Kidney glomerular epithelial cell (primary cell): ENCODE results near the gene SIAH3.
"Not testable (repeated sequence)": the region's sequence is repeated elsewhere in the genome, so short reads cannot be mapped to it uniquely, and the experiment has no call there.

Experiments
- DNase-seq: peaks from one replicate; lab custom pipeline; 2025; lab: John Stamatoyannopoulos, UW

Gene SIAH3

DNA sequence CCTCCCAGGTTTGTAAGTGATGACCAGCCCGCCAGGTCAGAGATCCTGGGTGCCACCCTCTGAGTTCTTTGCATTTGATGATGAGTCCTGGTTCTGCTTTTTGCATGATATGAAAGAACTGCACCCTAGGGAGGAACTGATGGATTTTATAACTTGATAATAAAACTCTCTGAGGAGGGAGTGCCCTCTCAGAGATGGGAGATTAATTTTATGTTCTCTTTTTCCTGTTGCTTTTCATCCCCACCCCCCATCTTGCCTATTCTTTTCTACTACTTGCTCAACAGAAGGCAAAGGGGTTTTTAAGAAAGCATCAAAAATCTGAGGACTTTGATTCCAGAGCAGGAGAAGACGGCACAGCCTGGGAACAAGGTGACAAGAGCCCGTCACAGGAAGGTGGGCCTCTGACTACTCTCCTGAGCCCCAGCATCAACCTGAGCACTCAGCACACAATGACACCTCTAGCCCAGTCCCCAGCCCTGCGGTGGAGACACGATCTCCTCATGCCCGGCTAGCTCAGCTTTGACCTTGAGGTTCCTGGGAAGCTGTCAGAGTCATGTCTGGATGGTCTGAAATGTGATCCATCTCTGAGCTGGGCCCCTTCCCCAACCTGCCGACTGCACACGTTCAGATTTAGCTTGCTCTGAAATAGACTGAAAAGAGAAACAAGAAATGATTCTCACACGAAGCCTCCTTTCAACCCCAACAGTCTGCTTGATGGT lies 69.1 kb downstream of the SIAH3 start:
- no peak for DNase-seq

GRCh38 chr13:45781553-45782326 lies 69.8 kb downstream of the SIAH3 start:
- peak; percentile 76 for DNase-seq

- DNase-seq: no peak
Measured at GRCh38 chr13:45779901-45780300, 71.7 kb downstream of the SIAH3 start.

DNA sequence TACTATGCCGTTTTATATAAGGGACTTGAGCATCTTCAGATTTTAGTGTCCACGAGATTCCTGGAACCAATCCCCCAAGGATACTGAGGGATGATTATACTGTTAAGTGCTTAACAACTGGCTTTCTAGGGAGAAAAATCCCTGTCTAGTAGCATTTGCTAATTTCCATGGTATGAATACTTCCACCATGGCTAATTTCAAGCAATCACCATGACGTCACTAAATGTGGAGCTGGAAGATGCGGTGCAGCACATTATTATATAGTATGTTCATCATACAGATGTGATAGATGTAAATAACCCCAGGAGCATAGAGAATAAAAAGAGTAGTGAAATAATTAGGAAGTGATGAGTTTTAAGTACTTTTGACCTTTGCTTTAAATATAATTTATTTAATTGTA lies 72.7 kb downstream of the SIAH3 start:
- DNase-seq: no peak

DNA sequence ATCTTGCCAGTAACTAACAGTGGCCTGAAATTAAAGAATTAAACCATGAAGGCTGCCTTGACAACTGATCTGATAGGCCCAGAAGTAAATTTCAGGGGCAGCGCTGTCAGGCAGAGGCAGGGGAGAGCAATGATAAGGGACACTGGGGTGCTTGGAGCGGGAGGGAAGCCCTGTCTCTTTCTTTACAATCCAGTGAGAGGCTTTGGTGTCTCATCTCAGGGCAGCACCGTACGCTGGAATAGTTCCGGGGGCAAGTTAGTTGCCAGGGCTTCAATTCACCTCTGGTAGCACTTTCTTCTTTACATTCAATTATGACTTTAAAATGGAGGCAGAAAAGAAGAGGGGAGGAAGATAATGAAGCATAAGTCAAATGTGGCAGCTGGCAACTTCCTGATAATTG lies 74.8 kb downstream of the SIAH3 start:
- no peak for DNase-seq

- no peak for DNase-seq
Measured at GRCh38 chr13:45775401-45775963, 76.1 kb downstream of the SIAH3 start.

- DNase-seq: no peak
Measured at GRCh38 chr13:45773944-45774343, 77.6 kb downstream of the SIAH3 start.

DNA sequence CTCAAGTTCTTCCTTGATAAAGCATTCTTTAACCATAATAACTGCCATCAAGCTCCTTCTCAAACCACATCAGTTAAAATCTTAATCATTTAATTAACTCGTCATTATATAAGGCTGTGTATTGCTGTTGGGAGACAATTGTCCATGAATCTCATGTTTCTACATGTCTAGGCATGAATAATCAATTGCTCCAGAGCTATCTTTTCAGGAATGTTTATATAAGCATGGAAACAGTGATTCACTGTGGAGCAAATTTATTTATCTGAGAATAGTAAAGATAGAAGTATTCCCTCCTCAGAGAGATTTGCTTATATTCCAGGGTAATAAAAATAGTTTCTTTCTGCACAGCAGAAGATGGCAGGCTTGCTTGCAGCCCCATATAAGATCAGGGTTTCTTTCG lies 78.3 kb downstream of the SIAH3 start:
- DNase-seq: peak; percentile 28

- no peak for DNase-seq
Measured at GRCh38 chr13:45770886-45771285, 80.7 kb downstream of the SIAH3 start.

DNA sequence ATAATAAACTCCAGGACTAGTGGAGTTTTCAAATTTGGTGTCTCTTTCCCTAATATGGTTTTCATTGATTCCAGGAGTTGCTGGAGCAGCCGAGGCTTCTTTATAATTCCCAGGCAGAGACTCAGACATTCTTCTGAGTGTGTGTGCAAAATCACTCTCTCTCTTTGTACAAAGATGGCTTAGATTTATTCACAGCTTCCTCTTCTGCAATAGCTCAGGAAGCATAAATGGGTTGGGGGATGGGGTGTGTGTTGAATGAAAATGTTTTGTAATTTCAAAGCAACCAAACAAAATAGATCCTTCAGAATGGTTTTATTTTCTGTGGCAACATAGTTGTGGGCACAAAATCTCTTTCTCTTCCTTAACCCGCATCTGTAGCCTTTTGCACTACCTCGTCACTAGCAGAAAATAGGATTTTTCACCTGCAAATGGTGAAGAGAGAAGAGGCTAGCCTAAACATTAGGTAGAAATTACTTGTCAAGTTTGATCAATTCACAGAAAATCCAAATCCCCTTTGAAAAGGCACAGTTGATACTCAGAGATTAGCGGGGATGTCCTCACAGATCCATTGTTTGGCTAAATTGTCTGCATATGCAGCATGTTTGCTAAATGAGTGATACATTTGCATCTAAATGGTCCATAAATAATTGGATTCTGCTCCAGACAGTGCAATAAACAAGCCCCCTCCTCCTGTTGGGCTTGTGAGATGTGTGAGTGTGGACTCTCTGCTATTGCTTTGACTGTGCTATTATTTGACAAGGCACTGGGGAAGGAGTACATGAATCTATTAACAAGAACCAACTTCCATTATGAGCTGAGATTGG lies 82.7 kb downstream of the SIAH3 start:
- DNase-seq: no peak

DNA sequence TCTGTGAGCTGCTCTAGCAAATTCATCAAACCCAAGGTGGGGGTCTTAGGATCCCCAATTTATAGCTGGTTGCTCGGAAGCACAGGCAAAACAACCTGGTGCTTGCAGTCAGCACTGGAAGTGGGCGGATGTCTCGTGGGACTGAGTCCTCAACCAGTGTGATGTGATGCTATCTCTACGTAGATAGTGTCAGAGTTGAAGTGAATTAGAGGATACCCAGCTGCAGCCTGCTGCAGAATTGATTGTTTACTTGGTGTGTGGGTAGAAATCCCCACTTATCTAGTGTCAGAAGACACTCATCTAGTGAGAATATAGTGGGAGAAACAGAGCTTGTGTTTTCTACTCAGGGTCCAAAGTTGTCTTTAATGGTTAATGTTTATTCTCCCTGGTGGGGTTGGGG lies 86.1 kb downstream of the SIAH3 start:
- DNase-seq: no peak

GRCh38 chr13:45763419-45763818 lies 88.1 kb downstream of the SIAH3 start:
- no peak for DNase-seq

DNA sequence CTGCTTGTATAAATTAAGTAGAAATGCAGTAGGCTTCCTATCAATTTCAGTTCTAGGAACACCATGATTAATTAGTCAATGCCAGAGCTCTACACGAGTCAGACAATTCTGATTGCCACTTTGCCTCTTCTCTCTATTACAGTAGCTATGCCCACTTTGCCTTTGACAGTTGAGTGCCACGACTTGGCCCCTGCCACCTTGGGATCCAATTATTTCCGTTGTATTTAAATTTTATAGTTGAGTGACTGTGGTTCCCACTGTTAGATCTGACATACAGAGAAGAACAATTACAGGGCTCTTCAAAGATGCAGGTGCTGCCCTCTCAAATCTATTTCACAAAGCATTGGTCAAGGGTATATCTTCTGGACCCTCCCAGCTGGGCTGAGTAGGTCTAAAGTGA lies 94.0 kb downstream of the SIAH3 start:
- DNase-seq: not testable (repeated sequence)

- not testable (repeated sequence) for DNase-seq
Measured at GRCh38 chr13:45756498-45756897, 95.1 kb downstream of the SIAH3 start.

DNA sequence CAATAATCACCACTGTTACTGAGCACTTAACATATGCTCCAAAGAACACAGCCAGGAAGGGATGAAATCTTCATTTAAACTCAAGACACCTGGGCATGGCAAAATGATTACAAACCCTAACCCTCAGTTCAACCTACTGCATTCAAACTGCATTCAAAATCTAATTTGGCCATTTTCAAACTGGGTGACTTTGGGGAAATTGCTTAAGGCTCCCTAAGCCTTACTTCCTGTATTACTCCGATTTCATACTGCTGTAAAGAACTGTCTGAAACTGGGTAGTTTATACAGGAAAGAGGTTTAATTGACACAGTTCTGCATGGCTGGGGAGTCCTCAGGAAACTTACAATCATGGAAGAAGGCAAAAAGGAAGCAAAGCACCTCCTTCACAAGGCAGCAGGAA lies 99.0 kb downstream of the SIAH3 start:
- DNase-seq: no peak

- DNase-seq: no peak
Measured at GRCh38 chr13:45751885-45752284, 99.7 kb downstream of the SIAH3 start.

GRCh38 chr13:45750566-45750965 lies 101.0 kb downstream of the SIAH3 start:
- DNase-seq: no peak

DNA sequence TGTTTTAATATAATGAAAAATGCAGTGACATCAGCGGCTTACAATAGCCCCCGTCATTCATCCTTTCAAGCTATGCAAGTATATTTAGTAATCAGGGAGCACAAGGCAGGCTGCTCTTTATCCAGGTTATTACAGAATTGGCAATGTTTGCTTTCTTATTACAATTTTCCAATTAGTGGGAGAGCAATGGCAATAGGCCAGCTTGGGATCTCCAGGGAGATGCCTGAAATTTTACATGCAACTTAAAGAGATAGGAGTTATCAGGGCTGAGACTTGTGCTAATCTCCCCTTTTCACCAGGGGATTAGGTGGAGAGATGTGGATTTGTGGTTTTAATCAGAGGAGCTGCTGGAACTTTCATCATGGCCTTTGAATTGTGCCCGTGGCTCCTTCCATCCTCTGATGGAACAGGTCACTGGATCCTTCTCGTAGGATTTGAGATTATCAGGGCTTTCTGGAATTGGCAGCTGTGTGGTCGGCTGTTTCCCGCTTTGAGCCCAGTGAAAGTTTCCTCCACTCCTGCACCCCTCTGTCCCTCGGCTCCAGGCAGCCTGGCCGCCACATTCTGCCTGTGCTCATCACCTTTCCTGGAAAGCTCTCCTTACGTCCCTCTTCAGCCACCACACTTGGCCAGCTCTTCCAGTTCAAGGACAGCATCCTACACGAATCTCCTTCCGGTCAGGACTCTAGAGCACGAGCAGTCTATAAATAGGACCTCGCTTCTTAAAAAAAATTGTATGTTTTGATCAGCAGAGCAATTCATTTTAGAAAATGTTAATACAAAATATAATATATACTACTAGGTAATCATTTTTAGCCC lies 102.4 kb downstream of the SIAH3 start:
- no peak for DNase-seq

- DNase-seq: no peak
Measured at GRCh38 chr13:45747071-45747470, 104.5 kb downstream of the SIAH3 start.

- no peak for DNase-seq
Measured at GRCh38 chr13:45744979-45745378, 106.6 kb downstream of the SIAH3 start.

GRCh38 chr13:45742985-45743384 lies 108.6 kb downstream of the SIAH3 start:
- DNase-seq: no peak
